Measurements from ENCODE around the gene FBRS.

DNA sequence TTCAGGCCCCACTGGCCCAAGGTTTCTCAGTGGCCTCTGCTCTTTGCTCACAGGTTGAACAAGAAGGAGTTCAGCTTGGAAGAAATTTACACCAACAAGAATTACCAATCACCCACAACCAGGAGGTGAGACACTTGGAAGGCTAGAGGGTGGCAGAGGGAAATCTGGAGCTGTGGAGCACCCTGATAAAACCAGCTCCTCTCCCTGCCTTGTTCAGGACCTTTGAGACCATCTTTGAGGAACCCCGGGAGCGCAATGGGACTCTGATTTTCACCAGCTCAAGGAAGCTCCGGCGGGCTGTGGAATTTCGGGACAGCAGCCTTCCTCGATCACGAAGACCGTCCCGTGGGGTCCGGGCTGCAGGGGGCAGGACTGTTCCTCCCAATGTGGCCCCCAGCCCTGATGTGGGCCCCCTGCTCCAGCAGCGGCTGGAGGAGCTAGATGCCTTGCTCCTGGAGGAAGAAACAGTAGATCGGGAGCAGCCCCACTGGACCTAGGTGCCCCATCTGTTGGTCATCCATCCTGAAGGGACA, 2.4 kb upstream of the FBRS start:
- no peak for TF ChIP-seq CTCF (IDR thresholded peaks at IDR 0.05)
- TF ChIP-seq POLR2A (IDR thresholded peaks at IDR 0.05) = no peak
- TF ChIP-seq EP300 (IDR thresholded peaks at IDR 0.05) = no peak
